ENCODE measurements around the gene DRP2.

GRCh38 chrX:101290957-101291603, 71.5 kb downstream of the DRP2 start, which contains the start of gene TAF7L:
- TF ChIP-seq CTCF (IDR thresholded peaks at IDR 0.05) (no peak), POLR2A (IDR thresholded peaks at IDR 0.05) (no peak)
